Lower leg skin (tissue), 4 donors: ENCODE measurements around the gene SEMA7A. TPM values are rescaled to one million over a fixed set of nuclear protein-coding genes. Genes with fewer than 3 reads are reported as not detected.

Source experiments
- DNase-seq, 2 donors: peaks; one replicate each; pipeline ENCODE4 v3.0.0-alpha.2; 2019; ENCODE audit warnings: low spot score in 2 of 2
- H3K4me3 ChIP-seq: fragments of 200-600 bp; sonication (generic); 2 replicates; pipeline ENCODE4 v1.5.1; 2017; ENCODE audit warnings: mild to moderate bottlenecking, low read depth; ENCODE audit not compliant: poor library complexity, severe bottlenecking
- POLR2A ChIP-seq, 2 donors: fragments of 450-650 bp; IDR thresholded peaks; one replicate each; pipeline ENCODE4 v1.6.1; 2016 to 2017; ENCODE audit warnings: antibody characterized with exemption in 2 of 2, mild to moderate bottlenecking in 1 of 2, moderate library complexity in 1 of 2
- WGBS, 2 donors: methylation state at CpG; one replicate each; pipeline ENCODE4 v1.1.5; 2018; 5-methylcytosine and 5-hydroxymethylcytosine counted together
- intact Hi-C: fragments of 100-400 bp; cut with DNase I; formaldehyde crosslinking; loops from one replicate; pipeline ENCODE4 v1.15.0; 2023; ENCODE audit warnings: low total_unique reads
- total RNA-seq, 4 donors: library from RNA; depleted of rRNA; stranded (reverse); fragments of >200 nt; gene quantifications; one replicate each; pipeline ENCODE4 v1.1.0, GENCODE V29; 2016
- TF ChIP-seq, protein P1 (sequence below), 3 donors: fragments of 450-650 bp; IDR thresholded peaks; one replicate each; pipeline ENCODE4 v1.5.1; 2016; ENCODE audit warnings: antibody characterized with exemption in 3 of 3, mild to moderate bottlenecking in 3 of 3, moderate library complexity in 2 of 3

SEMA7A gene
- total RNA-seq, 4 donors from 2014 or later: 16.7 to 30.5 (median 20.5) TPM

DNA sequence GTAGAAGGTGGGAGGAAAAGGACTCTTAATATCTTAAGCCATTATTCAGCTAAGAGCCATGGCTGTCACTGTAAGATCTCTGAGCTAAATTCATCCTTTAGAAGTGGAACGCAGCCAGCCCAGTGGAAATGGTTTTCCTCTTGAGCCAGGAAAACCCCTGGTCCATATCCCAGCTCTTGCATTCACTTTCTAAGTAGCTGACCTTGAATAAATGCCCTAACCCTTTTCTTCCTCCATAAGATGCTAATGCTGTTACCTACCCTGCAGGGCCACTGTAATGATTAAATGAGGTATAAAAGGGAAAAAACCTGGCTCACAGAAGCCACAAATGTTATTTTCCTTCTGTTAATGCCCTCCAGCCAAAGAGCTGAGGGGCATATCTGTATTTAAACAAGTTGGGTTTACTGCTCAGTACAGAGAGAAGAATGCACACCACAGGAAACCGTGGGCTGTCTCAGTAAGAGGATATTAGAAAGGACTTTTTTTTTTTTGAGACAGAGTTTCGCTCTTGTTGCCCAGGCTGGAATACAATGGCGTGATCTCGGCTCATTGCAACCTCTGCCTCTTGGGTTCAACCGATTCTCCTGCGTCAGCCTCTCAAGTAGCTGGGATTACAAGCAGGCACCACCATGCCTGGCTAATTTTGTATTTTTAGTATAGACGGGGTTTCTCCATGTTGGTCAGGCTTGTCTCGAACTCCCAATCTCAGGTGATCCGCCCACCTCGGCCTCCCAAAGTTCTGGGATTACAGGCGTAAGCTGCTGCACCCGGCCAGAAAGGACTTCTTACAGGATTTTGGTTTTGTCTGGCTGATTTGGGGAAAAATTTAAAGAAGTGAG lies 20.4 kb upstream of the SEMA7A start:
- H3K4me3 ChIP-seq: no peak overlapping the region
- 80 to 87% methylated on average over 13 of the region's 13 CpGs for WGBS, 2 donors
- TF ChIP-seq, protein P1, sequence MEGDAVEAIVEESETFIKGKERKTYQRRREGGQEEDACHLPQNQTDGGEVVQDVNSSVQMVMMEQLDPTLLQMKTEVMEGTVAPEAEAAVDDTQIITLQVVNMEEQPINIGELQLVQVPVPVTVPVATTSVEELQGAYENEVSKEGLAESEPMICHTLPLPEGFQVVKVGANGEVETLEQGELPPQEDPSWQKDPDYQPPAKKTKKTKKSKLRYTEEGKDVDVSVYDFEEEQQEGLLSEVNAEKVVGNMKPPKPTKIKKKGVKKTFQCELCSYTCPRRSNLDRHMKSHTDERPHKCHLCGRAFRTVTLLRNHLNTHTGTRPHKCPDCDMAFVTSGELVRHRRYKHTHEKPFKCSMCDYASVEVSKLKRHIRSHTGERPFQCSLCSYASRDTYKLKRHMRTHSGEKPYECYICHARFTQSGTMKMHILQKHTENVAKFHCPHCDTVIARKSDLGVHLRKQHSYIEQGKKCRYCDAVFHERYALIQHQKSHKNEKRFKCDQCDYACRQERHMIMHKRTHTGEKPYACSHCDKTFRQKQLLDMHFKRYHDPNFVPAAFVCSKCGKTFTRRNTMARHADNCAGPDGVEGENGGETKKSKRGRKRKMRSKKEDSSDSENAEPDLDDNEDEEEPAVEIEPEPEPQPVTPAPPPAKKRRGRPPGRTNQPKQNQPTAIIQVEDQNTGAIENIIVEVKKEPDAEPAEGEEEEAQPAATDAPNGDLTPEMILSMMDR (IDR thresholded peaks at IDR 0.05): no peak
- TF ChIP-seq POLR2A (IDR thresholded peaks at IDR 0.05): no peak
- intact Hi-C loops: no loop called here
- peak in 1 of 2 donors; percentile 57 for DNase-seq

DNA sequence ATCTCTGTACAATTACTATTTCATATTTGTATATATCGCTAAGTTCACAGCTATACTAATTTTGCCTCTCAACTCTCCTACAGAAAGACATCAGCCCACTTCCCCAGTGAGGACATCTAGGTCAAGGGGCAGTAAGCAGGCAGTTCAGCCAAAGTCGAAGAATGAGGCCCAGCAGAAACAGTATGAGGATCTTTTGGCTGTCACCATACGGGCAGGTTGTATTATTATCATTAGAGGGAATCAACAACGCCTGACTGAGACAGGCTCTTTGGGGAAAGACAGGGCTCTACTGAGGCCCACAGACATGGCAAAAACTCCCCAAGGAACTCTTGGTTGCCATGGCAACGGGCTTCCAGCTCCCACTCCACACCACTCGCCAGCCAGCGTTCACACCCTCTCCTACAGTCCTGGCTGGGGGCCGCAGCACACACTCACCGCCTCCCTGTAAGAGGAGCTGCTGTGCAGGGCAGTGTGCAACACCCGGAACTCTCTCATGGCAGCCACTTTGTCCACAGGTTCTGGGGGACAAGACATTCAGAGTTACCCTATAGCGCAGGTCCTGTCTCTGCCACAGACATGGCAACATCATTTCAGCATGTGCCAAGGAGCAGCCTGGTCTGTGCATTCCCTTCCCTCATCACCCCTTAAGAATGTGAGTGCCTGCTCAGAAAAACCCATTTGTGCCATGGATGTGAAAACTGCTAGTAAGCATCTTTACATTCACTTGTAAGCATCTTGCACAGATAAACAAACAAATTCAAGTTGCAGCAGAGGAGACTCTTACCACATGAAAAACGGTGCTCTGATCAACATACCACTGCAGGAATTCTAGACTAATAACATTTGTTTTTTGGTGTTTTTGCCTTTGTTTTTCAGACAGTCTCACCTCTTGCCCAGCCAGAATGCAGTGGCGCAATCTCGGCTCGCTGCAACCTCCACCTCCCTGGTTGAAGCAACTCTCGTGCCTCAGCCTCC lies 18.4 kb upstream of the SEMA7A start:
- H3K4me3 ChIP-seq: no peak overlapping the region
- TF ChIP-seq, protein P1 (IDR thresholded peaks at IDR 0.05): no peak
- no peak for TF ChIP-seq POLR2A (IDR thresholded peaks at IDR 0.05)
- WGBS, 2 donors: 86 to 90% methylated on average over 16 of the region's 16 CpGs
- intact Hi-C loops: no loop called here
- DNase-seq: peak in 1 of 2 donors; percentile 72

DNA sequence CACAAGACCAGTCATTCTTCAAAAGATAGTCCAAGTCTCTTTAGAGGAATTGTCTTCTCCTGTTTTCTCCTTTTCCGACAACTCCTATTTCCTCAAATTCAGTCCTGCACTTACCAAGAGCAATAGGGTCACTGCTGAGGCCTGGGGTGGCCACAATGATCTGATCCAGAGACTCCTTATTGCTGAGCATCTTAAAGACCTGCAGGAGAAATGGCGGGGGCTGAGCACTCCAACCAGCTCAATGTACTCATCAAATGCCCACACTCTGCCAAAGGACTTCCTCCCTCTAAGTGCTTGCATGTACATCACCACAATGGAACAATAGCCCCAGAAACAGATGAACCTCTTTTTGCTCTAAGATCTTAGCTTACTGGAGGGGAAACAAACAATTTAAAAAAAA lies 17.6 kb upstream of the SEMA7A start:
- peak in 1 of 2 donors; percentile 9 for DNase-seq
- TF ChIP-seq, protein P1 (IDR thresholded peaks at IDR 0.05): no peak
- no peak for TF ChIP-seq POLR2A (IDR thresholded peaks at IDR 0.05)
- intact Hi-C loops: no loop called here
- no peak overlapping the region for H3K4me3 ChIP-seq
- WGBS, 2 donors: 96% methylated on average over 2 of the region's 2 CpGs

DNA sequence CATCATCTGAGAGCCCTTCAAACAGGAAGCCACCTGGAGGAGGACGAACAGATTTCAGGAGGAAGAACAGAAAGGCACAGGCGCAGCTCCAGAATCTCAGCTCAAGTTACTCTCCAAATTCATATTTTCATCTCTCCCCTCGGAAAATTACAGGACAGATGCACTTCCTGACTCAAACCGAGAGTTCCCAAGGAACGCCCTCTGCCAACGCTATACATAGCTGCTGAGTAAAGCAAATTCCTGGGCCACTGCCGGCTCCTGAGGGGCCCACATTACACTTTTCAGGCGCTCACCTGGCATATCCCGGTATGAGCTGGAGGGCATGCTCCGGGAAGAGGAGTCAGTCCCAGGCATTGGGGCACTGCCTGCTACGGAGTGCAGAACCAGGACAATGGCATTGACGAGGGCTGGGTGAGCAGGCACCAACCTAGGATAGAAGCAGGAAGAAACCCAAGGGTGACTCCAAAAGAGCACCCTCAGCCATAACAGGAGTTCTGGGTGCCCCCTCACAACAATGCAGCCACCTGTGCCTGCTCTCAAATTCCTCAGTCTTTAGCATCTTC lies 16.0 kb upstream of the SEMA7A start:
- H3K4me3 ChIP-seq: no peak overlapping the region
- WGBS, 2 donors: 89 to 91% methylated on average over 12 of the region's 12 CpGs
- intact Hi-C loops: no loop called here

DNA sequence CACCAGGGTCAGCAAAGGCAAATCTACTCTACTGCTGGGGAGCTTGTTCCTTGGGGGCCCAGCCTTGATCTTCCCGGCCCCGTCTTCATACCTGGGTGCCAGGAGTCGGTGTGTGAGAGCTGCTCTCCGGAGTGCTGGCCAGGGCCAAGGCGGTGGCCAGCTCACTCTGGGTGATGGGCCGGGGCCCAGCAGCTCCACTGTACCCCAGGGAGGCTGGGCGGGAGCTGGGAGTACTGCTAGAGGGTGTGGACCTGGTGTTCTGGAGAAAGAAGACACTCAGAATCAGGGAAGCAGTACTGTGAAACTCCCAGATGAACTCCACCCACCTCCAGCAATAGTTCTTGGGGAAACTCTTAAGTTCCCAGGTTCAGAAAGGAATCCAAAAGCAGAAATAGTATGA lies 15.3 kb upstream of the SEMA7A start:
- no peak for DNase-seq

More for the DNA sequence above, 16.0 kb upstream of the SEMA7A start:
- DNase-seq: peak in 1 of 2 donors; percentile 57
- TF ChIP-seq, protein P1 (IDR thresholded peaks at IDR 0.05): no peak
- no peak for TF ChIP-seq POLR2A (IDR thresholded peaks at IDR 0.05)

More for the DNA sequence above, 15.3 kb upstream of the SEMA7A start:
- intact Hi-C loops: no loop called here
- no peak overlapping the region for H3K4me3 ChIP-seq
- WGBS, 2 donors: 90 to 97% methylated on average over 7 of the region's 7 CpGs
- TF ChIP-seq, protein P1 (IDR thresholded peaks at IDR 0.05): no peak
- no peak for TF ChIP-seq POLR2A (IDR thresholded peaks at IDR 0.05)
